ENCODE measurements around the gene ACE2.

GRCh38 chrX:15616531-15616930, 15.8 kb upstream of the ACE2 start:
- TF ChIP-seq, protein P1, sequence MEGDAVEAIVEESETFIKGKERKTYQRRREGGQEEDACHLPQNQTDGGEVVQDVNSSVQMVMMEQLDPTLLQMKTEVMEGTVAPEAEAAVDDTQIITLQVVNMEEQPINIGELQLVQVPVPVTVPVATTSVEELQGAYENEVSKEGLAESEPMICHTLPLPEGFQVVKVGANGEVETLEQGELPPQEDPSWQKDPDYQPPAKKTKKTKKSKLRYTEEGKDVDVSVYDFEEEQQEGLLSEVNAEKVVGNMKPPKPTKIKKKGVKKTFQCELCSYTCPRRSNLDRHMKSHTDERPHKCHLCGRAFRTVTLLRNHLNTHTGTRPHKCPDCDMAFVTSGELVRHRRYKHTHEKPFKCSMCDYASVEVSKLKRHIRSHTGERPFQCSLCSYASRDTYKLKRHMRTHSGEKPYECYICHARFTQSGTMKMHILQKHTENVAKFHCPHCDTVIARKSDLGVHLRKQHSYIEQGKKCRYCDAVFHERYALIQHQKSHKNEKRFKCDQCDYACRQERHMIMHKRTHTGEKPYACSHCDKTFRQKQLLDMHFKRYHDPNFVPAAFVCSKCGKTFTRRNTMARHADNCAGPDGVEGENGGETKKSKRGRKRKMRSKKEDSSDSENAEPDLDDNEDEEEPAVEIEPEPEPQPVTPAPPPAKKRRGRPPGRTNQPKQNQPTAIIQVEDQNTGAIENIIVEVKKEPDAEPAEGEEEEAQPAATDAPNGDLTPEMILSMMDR (IDR thresholded peaks at IDR 0.05) = no peak
- TF ChIP-seq POLR2A (IDR thresholded peaks at IDR 0.05) = no peak
- no peak for TF ChIP-seq POLR2AphosphoS5 (IDR thresholded peaks at IDR 0.05)
